Stomach (tissue), 4 donors: ENCODE results near the gene LGI1.

Experiments
- CTCF ChIP-seq, 7 experiments: fragments of 450-650 bp in 4 of 7; fragments of 200-600 bp in 3 of 7; sonication (generic) in 3 of 7; IDR thresholded peaks; one replicate each; pipeline ENCODE4 v1.5.1; 2016 to 2019; ENCODE audit warnings: antibody characterized with exemption in 7 of 7, control low read depth in 2 of 7, mild to moderate bottlenecking in 1 of 7
- POLR2A ChIP-seq, 4 donors: fragments of 450-650 bp; IDR thresholded peaks; one replicate each; pipeline ENCODE4 v1.6.1; 2016; ENCODE audit warnings: antibody characterized with exemption in 4 of 4, control low read depth in 2 of 4, mild to moderate bottlenecking in 1 of 4, moderate library complexity in 1 of 4

- TF ChIP-seq CTCF (IDR thresholded peaks at IDR 0.05) = no peak
- no peak for TF ChIP-seq POLR2A (IDR thresholded peaks at IDR 0.05)
Measured at GRCh38 chr10:93745408-93746065, 12.2 kb upstream of the LGI1 start.
